HG02571 (cell line): Measurements from ENCODE around the gene RPGRIP1L.

Source experiments
- ATAC-seq: cut with Tn5 transposase; IDR thresholded peaks from one replicate; pipeline ENCODE4 v1.9.1; 2021; ENCODE audit warnings: mild to moderate bottlenecking, moderate library complexity; ENCODE audit not compliant: unreplicated experiment

RPGRIP1L gene

GRCh38 chr16:53664724-53665345 is 38.8 kb downstream of the RPGRIP1L start:
- no peak for ATAC-seq

- no peak for ATAC-seq
These were observed 41.6 kb downstream of the RPGRIP1L start for GRCh38 chr16:53662072-53662471.

DNA sequence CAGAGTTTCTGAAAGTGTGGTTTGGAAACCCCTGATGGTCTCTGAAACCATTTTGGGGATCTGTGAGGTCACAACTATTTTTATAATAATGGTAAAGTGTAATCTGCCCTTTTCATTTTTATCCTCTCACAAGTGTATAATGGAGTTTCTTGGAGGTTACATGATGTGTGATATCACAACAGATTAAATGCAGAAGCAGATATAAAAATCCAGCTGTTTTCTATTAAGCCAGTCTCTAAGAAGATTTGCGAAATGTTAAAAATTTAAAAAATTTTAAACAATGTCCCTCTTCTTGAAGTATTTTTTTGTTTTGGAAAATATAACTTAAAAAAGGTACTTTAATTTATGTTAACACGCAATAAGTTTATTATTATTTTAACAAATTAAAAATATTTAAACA is 48.7 kb downstream of the RPGRIP1L start:
- no peak for ATAC-seq

DNA sequence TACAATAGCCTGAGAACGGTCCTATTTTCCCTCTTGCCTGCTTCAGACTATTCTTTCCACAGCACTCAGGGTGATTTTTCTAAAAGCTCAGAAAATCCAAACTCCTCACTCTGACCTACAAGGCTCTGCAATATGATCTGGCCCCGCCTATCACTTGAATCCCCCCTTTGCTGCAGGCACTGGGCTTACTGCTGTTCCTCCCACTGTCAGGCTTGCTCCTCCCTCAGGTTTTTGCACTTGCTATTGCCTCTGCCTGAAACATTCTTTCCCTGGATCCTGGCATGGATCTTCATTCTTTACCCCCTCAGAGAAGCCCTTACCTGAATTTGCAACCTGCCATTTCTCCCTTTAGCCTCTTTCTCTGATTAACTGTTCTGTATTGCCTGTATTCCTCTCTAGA is 52.3 kb downstream of the RPGRIP1L start:
- ATAC-seq: no peak

DNA sequence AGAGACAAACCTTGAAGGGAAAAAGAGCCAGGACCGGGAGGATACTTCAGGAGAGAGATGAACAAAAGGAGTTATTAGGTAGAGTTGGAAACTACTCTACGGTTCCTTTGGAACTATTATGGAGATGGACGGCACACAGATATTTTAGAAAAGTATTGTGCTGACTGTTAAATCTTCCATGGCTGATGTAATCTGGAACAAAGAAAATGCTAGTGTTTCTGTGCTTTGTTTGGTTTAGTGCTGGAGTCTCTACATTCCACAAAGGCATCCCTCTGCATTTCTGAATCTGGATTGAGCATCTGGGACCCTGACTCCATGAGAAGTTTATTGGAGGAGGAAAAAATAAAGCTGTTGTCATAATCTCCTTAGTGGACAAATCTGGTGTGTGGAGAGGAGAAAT is 57.2 kb downstream of the RPGRIP1L start:
- no peak for ATAC-seq

GRCh38 chr16:53643474-53643873 is 60.2 kb downstream of the RPGRIP1L start:
- no peak for ATAC-seq

GRCh38 chr16:53642094-53642493 is 61.6 kb downstream of the RPGRIP1L start:
- ATAC-seq: no peak

DNA sequence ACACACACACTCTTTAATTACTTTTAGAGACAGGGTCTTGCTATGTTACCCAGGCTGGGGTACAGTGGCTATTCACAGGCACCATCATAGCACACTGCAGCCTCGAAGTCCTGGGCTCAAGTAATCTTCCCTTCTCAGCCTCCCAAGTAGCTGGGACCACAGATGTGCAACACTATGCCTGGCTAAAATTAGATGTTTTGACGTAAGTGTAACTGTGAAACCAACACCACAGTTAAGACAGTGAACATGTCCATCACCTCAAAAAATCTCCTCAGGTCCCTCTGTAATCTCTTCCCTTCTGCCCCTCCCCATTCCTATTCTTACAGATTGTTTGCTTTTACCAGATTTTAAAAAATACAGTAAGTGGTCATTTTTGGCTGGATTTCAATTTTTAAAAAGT is 66.7 kb downstream of the RPGRIP1L start:
- ATAC-seq: no peak

DNA sequence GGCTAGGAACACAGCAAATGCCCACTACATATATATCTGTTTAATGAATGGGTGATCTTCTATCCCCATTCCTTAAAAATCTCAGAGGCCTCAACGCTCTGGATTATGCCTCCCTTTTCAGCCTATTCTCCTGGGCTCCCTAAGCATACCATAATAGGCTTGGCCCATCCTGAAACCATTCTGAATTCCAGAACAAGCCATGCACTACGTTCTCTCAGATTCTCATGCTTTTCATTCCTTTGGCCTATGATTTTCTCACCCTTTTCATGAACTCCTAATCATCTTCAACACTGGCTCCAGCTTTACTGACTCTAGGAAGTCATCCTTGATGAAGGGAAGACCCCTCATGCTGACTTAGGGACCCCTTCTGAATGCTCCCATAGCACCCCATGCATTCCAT is 71.1 kb downstream of the RPGRIP1L start:
- no peak for ATAC-seq

- no peak for ATAC-seq
These were observed 72.2 kb downstream of the RPGRIP1L start for GRCh38 chr16:53631236-53632025.

DNA sequence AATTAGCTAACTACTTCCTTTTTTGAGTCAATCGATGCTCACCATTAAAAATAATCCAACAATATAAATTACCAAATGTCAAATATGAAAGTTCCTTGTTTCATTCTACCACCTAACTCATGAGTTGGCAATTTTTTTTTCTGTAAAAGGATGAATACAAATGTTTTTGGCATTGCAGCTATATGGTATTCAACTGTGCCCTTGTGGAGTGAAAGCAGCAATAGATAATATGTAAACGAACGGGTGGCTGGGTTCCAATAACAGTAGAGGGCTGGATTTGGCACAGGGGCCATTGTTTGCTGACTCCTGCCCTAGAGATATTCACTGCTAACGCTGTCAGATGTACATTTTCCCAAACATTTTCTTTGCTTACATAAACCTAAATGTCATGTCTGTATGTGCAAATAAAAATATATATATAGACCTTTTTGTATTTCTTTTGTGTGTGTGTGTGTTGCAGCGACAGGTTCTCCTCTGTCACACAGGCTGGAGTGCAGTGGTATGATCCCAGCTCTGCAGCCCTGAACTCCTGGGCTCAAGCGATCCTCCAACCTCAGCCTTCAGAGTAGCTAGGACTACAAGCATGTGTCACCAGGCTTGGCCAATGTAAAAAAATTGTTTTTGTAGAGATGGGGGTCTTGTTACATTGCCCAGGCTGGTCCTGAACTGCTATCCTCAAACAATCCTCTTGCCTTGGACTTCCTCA is 73.9 kb downstream of the RPGRIP1L start:
- no peak for ATAC-seq

GRCh38 chr16:53629151-53629550 is 74.5 kb downstream of the RPGRIP1L start:
- no peak for ATAC-seq

- no peak for ATAC-seq
These were observed 76.8 kb downstream of the RPGRIP1L start for GRCh38 chr16:53626811-53627210.

DNA sequence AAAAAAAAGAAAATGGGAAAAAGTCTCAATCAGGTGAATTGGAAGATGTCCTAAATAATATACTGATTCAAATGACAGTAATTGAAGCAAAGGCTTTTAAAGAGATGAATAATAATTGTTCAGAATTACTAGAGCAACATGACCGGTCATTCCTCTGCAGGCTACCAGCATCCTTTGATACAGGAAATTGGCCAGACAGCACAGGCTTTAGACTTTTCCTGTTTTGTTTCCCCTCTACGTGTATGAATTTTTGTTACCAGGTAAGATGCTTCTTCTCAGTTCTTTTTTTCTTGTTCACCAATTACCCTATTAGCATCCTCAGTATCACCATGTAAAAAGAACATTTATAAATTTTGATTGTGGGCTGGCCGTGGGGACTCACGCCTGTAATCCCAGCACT is 77.5 kb downstream of the RPGRIP1L start:
- no peak for ATAC-seq

- no peak for ATAC-seq
These were observed 78.4 kb downstream of the RPGRIP1L start for GRCh38 chr16:53625221-53625620.

GRCh38 chr16:53622315-53622714 is 81.3 kb downstream of the RPGRIP1L start:
- ATAC-seq: no peak

GRCh38 chr16:53620476-53620875 is 83.2 kb downstream of the RPGRIP1L start:
- ATAC-seq: no peak

DNA sequence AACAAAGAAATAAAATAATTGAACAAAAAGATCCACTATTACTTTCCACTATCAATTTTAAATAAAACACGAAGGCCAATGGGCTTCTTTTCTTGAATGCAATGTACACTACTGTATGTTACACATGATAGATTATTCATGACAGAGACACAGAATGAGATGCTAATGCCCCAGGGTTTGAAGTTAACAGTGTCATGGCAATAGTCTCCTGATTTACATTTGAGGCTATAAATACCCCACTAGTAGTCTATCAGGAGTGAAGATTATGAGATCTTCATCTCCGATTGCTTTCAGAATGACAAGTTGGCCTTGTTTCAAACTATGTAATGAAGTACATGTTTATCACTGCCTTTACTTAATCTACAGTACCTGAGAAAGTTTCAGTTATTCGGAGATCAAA is 84.4 kb downstream of the RPGRIP1L start:
- ATAC-seq: no peak

DNA sequence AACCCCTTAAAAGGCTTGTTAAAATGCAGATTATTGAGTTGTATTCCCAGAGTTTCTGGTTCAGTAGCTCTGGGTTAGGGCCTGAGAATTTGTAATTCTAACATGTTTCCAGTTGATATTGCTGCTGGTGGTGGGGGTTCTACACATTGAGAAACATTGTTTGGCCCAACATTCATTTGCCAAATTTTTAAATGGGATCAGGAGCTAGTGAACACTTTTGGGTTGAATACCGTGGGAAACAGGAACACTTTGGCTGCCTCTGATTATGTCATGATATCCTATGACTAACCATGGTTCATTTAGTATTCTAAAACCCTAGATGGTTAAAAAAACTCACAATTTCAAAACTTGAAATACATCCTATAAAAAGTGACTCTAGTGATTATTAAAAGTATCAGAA is 89.3 kb downstream of the RPGRIP1L start:
- no peak for ATAC-seq

DNA sequence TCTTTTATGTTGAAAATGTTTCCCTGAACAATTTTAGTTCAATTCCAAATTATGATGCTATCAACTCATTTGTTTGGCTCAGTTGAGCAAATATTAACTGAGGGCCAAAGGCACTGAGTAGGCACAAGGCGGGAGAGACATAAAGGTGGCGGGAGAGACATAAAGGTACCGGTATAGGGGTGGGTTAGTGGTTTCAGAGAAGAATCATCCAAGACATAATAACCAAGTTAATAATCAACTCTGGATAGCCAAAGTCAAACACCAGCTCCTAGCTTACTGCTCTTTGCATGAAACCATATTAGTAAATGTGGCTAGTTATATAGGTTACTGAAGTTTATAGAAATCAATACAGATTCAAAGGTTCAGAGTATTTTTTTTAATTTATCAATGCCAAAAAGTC is 91.7 kb downstream of the RPGRIP1L start:
- no peak for ATAC-seq

DNA sequence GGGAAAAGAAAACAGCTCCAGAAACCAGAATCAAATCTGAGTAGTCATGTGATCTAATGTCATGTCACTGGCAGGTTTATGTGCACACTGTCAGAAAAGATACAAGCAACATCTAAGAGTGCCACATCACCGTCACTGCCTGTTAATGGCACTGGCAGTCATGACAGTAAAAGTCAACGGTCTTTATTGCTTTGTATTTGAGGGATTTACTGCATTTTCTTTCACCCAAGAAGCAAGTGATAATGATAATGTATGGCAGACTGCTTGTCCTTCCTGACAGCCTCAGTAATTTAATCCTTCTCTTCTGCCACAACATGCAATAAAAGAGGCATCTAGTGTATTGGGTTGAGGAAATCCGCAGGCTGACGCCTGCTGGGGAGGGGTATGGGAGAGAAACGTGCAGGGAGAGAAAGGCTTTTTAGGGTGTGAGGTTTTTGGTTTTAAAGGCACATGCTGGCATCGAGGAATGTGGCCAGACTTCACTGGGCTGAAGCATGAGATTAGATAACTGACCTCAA is 92.4 kb downstream of the RPGRIP1L start:
- ATAC-seq: no peak

DNA sequence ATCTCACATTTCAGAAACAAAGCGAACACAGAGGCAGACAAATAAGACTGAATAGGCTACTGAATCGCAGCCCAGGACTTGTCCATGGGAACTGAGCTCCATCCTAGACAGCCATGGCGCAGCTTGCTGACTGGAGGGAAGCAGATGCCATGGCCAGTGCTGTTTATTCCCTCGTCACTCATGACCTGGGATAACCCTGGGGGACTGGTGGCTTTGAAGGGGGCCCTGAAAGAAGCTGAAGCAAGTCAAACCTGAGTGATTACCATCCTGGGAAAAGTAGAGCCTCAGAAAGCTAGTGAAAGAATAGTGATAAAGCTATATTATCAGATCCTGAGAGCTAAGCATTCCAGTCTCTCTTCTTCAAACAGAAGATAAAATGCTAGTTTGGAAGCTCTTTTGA is 94.1 kb downstream of the RPGRIP1L start:
- ATAC-seq: no peak
